Midbrain (tissue), 1 donor: ENCODE measurements around the gene LRP10.
"Not testable (repeated sequence)": the region's sequence is repeated elsewhere in the genome, so short reads cannot be mapped to it uniquely, and the experiment has no call there.

Experiments
- DNase-seq: peaks from one replicate; lab custom pipeline; 2025; lab: John Stamatoyannopoulos, UW

Gene LRP10

DNA sequence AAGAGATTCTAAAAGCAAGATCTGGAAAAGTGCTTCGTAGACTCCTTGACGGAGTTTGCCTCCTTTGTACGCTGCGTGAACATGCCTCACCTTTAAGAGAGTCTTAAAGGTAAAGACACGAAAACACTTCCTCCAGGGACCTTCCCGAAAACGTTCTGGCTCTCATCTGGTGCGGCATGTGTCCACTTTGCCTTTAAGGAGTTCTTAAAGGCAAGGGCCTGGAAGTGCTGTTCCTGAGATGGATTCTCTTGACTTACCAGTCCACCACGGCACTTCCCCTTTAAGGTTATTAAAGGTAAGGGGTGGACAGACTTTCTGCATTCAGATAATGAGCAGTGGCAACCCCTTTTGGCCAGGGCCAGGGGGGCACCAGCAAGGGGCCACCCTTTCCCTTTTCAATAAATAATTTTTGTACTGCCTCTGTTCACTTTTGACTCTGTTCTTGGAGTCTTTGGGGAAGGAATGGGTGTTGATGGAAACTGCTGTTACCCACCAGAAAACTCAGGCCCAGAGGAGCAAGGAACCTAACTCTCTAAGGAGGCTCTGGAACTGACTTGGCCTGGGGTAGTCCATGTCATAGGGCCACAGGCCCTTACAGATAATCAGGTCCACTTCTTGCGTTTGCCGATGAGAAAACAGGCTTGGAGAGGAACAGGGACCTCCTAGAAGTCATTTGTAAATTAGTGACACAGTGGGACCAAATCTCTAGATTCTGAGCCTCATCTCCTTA is 15.9 kb downstream of the LRP10 start:
- DNase-seq: peak; percentile 6

DNA sequence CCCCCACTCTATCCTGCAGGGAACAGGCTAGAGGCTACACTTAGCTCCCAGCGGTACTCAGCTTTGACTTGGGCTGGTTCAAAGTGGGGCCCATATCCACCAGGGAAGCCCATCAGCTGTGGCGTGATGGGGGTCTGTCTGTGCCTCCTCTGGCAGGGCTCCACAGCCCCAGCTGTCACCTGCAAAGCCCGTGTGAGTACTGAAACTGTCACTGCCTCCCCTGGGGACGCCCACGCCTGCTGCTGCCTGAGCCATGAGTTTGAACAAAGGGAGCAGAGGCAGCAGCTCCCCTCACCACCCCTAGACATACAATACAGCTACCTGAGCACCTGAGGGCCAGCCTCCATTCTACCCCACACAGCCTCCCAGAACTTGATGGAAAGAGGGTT is 16.4 kb downstream of the LRP10 start:
- DNase-seq: no peak

DNA sequence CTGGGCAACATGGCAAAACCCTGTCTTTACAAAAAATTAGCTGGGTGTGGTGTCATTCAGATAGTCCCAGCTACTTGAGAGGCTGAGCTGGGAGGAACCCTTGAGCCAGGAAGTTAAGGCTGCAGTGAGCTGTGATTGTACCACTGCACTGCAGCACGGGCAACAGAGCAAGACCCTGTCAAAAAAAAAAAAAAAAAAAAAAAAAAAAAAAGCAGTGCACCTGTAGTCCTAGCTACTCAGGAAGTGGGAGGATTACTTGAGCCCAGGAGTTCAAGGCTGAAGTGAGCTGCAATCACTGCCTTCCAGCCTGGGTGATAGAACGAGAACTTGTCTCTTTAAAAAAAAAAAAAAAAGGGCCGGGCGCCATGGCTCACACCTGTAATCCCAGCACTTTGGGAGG is 17.1 kb downstream of the LRP10 start:
- DNase-seq: no peak

DNA sequence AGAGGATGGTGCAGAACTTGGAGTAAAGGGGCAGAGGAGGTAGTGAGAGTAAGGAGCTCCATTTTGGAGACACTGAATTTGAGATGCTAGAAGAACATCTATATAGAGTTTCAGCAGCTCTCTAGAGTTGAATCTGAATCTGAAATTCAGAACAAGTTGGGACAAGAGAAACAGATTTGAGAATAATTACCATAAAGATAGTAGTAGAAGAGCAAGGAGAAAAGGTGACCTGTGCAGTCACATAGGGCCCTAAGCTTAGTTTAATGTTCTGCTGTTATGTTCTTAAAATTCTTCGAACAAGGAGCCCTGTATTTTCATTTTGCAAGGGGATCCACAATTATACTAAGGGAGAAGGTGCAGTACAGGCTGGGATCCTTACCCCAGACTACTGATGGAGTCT is 18.9 kb downstream of the LRP10 start:
- no peak for DNase-seq

DNA sequence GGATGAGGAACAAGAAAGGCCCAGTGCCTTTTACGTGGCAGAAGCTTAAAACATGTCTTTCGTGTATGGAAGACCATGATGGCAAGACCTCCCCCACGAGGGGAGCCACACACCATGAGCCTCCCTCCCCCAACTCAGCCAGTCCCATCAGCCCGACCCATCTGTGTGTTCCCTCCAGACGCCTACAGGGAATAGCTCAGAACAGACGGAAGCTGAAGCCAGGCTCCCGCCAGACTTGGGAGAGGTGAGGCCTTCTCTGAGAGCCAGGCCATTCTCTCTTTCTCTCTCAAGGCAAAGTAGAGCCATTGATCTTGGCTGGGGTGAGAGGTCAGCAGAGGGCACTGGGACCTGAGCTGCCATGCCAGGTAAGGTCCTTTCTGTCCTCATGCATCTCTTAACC is 20.9 kb downstream of the LRP10 start:
- DNase-seq: no peak

DNA sequence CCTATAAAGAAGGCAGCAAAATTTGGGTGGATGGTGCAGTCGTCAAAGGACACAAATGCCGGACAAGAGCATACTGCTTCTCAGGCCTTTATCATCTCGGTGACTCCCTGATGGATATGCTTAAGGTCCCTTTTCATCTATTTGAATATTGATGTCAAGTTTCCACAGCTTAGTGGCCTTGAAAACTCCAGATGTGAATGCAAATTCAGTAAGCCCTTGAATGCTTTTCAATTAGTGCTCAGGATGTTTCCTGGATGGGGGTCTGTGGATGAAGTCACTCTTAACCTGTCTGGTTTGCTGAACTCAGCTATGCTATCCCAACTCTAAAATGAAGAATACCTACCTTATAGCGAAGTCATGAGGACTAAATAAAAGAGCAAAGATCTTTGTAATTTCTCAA is 22.2 kb downstream of the LRP10 start:
- DNase-seq: no peak

DNA sequence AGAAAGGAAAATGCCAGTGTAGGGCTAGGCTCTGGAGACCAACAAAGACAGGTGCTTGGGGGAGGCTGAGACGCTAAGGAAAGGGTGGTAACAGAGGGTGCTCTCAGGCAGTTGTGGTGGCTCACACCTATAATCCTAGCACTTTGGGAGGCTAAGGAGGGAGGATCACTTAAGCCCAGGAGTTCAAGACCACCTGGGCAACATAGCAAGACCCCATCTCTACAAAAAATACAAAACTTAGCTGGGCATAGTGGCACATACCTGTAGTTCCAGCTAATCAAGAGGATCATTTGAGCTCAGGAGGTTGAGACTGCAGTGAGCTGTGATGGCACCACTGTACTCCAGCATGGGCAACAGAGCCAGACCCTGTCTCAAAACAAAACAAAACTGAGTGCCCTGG is 23.9 kb downstream of the LRP10 start:
- DNase-seq: no peak

DNA sequence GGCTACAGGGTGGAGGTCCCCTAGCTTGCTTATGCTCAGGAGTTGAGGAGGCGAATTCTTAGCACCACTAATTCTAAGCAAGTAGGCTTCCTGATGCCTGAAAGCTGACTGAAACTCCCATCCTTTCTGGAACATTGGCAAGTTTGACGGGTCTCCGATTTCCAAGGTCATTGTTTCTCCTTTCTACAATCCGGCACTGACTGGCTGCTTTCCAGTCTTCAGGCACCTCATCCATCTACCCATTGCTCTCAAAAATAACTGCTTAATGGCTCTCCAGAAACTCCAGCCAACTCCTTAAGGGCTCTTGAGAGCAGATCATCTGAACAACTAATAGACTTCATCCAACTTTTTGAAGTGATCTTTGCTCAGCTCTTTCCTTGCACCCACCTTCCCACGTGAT is 24.8 kb downstream of the LRP10 start:
- DNase-seq: no peak

DNA sequence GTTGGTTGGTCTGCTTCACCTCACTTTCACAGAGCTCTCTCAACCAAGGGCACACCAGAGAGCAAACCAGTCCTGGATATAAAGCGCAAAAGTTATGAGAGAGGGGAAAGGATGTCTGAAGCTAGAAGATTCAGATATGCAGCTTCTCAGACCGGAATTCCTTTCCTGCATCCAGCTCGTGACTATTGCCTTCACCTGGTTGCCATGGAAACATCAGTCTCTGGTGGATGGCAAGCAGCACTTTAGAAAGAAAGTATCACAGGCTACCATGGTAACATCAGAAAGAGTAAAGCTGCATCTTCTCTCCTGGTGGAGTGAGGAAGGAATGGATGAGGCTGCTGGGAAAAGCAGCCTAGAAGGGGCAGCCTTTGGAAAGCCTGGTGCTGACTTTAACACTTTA is 25.2 kb downstream of the LRP10 start:
- no peak for DNase-seq

DNA sequence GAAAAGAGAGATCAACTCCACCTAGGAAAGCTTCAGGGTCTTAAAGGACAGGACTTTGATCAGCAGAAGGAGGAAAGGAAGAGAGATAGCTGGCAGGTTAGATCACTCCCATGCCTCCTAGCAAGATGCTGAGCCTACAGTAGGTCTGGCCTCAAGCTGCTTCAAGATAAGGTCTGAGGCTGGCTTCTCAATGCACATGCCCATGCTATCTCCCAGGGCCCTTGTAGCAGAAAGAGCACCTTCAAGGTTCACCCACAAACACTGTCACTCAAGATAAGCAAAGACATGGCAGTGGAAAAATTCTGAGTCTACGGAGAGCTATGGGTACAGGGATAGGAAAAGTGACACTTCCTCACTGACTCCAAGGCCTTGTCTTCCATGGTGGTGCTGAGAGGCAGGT is 25.8 kb downstream of the LRP10 start:
- no peak for DNase-seq

DNA sequence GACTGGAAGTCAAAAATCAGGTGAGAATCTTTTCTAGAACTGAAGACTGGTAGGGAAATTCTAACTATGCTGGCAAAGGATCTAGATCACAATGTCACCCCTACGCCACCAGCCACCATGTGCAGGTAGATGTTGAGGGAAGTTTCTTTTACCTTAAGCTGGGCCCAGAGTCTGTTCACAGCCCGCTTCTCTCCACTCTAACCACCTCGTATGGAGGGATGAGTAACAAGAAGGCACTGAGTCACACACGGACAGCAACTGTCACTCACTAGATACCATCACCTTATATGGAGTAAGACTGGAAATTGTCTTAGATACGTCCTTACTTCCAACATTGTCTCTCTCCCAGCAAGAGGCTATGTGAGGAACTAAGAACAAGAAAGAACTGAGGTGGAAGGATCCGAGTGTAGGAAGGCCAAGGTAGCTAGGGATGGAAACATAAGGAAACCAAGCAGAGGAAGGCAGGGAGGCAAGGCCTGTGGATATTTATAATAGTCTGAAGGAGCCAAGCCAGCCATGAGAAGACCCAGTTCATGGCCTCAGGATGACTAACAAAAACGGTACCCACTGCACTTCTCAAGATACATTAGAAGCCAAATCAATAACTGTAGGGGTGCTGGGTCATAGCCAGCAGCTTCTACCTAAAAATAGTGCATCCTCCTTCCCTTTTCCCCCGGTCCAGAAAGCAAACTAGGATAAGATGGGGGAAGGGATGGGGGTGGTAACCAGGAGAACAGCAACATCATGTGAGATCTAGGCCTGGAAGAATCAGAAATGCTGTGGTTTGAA is 27.0 kb downstream of the LRP10 start:
- no peak for DNase-seq

DNA sequence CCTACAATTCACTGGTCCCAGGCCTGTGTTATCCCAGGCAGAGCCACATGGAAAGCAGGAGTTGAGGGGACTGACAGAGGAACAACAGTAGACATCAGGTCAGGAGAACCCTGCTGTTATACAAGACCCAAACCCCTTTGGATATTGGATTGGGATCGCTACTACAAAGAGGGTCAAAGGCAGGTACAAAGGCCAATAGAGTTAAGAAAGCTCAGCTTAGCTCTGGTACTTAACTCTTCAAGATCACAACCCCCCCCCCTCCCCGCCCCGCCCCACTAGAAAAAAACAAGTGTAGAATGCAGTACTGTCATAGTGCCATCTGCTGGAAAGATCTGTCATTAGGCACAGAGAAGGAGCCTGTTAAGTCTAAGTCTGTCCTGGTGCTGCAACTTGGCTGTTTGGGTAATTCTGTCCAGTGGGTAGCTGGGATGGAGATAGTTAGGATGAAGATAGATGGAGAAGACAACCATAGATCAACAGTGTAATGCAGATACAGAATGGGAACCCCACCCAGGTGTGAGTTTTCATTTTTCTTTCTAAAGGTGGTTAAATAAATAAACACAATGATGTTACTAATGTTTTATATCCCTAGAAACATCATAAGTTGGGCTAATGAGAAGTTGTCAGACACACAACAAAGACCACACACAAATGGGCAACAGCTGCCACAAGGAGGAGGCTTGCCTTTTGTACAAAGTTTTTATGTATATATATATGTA is 28.7 kb downstream of the LRP10 start:
- DNase-seq: peak; percentile 36

DNA sequence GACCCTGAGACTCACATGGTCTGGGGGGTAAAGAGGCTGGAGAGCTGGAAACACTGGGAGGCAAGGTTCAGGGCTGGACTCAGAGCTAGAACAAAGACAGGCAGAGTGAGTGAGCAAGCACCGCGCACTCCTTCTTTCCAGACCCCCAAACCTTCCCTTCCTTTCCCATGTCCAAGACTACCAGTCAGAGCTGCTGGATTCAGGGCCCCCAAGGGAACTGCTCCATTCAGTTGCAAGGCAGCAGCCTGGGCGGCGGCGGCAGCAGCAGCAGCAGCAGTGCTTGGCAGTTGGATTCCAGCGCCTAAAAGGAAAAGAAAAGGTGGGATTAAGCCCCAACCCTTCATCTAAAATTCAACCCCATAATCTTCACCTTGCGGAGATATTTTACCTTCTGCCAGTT is 30.3 kb downstream of the LRP10 start:
- no peak for DNase-seq

DNA sequence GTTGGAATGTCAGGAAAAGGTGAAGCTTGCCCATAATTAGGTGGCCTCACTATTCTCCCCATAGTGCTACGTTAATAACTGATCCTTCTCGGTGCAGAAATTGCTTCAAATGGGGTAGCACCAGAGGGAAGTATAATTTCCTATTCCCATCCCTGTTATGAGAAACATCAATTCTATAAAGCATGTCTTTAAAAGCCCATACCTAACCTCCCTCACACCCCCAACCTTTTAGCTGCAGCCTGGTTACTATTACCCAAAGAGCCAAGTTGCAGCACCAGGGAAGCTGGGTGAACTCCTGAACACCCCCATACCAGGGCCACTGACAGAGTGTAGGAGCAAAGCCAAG is 32.2 kb downstream of the LRP10 start:
- DNase-seq: no peak

DNA sequence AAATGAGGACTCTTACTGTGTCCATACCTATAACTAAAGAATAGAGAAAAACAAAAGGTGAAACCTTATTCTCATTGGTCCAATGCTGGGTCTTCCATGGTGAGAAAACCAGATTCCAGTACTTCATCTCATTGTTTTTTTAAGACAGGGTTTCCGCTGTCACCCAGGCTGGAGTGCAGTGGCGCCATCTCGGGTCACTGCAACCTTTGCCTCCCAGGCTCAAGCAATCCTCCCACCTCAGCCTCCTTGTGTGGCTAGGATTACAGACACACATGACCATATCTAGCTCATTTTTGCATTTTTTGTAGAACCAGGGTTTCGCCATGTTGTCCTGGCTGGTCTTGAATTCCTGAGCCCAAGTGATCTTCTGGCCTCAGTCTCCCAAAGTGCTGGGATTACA is 34.1 kb downstream of the LRP10 start:
- no peak for DNase-seq

DNA sequence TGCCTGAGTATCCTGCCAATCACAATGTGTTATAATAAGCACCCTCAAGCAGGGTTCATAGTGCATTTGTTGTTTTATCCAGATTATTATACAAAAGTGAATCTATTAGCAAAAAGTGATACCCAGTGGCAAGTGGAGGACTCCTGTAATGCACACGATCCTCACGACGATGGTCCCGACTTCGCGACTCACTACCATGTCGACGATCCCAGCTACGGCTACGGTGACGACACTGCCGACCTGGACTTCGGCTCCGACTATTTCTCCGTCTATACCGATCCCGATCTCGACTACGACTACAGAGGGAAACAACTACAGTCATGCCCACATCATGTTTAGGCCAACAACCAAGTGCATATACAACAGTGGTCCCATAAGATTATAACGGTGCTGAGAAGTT is 34.5 kb downstream of the LRP10 start:
- DNase-seq: no peak

DNA sequence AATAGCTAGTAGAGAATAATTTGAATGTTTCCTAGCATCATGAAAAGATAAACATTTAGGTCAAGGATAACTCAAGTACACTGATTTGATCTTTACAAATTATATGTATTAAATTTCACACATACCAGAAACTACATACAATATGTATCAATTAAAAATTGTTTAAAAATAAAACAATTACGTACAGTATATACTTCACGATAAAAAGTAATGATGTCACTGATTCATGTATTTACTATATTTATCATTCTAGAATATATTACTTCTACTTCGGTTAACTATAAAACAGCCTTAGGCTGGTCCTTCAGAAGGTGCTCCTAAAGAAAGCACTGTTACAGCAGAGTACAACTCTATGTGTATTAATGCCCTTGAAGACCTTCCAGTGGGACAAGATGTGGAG is 35.9 kb downstream of the LRP10 start:
- DNase-seq: no peak

DNA sequence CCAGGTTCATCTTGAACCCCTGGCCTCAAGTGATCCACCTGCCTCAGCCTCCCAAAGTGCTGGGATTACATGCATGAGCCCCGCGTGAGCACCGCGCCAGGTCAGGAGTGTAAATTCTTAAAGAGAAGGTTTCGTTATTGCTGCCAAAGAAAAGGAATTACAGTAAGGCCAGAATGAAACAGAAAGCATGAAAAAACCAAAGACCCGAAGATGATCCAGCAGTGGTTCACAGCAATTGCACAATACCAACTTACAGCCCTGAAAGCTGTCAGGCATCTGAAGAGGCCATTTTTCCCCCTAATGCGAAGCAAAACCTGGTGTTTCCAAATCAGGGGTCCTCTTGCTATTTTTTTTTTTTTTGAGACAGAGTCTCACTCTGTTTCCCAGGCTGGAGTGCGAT is 37.1 kb downstream of the LRP10 start:
- no peak for DNase-seq

DNA sequence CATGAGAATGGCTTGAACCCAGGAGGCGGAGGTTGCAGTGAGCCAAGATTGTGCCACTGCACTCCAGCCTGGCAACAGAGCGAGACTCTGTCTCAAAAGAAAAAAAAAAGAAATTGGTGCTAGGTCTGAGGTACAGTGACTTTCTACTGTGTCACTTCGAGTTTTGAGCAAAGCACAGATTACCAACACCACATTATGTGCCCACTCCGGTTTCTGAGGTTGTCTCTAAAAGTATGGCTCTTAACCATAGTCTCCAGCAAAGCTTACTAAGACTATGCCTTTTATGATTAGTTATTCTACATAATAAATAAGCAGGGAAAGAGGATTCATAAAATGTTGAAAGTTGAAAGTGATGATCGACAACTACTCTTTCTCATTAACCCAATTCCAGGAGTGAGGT is 39.4 kb downstream of the LRP10 start:
- DNase-seq: no peak

DNA sequence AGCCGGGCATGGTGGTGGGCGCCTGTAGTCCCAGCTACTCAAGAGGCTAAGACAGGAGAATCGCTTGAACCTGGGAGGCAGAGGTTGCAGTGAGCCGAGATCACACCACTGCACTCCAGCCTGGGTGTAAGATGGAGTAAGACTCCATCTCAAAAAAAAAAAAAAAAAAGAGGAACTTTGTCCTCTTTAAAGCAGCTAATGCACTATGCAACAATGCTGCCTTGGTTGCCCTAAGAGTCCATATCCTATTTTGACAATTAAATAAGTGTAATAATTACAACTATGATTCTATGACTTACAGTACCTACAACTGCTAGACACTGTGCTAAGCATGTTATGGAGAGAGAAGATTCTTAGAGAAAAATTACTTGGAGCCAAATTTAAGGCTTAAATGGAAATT is 43.3 kb downstream of the LRP10 start:
- not testable (repeated sequence) for DNase-seq

DNA sequence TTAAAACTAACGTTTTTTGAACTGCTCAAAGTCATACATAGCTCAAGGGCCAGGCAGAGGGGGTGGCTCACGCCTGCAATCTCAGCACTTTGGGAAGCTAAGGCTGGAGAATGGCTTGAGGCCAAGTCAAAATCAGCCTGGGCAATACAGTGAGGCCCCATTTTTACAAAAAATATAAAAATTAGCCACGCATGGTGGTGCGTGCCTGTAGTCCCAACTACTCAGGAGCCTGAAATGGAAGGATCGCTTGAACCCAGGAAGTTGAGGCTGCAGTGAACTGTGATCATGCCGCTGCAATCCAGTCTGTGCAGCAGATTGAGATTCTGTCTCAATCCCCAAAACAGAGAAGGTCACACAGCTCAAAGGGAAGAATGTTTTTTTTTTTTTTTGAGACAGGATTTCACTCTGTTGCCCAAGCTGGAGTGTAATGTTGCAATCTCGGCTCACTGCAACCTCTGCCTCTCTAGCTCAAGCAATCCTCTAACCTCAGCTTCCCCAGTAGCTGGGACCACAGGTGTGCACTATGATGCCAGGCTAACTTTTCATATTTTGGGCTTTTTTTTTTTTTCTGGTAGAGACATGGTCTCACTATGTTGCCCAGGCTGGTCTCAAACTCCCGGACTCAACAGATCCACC is 44.5 kb downstream of the LRP10 start:
- no peak for DNase-seq

DNA sequence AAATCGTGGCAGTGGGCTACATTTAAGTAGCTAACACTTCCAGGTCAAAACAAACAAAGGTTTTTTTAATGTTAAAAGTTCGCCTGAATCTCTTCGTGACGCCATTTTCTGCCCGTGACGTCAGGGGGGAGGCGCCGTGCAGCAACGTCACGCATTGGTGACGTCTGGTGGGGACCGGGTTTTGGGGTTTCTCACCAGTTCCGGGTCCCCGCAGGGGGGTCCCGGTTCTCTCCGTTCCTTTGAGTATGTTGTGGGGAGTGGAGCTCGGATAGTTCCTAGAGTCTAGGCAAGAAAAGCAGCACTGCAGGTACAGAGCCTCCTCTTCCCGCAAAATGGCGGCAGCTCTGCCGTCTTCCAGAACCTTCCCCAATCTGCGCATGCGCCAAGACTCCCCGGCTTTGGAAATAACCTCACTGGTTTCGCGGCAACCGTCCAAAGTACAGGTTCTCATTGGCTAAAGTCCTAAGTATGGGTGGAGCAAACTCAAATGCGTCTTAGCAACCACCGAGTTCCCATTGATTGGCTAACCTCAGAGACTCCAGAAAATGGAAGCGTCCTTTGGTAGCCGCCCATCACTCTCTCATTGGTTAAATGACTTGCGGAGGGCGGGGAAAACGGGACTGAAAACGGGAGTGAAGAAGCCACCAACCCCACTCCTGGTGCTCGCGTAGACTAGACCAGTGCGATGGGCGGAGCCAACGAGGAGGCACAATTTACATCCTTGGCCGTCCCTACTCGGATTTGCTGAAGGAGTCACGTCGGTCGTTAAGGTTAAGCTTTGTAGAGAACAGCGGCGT is 47.5 kb downstream of the LRP10 start, which contains the start of gene RBM23:
RBM23 (minus strand) TSS at position 346 of the 797 bp plus-strand sequence.
- peak; percentile 99 for DNase-seq
